M059J (cell line): ENCODE measurements around the gene KCNG2. TPM values are rescaled to one million over a fixed set of nuclear protein-coding genes. Genes with fewer than 3 reads are reported as not detected.
A peak's percentile ranks its signal among the peaks of the same experiment; 100 is the strongest.

ENCODE experiments used
- DNase-seq: peaks from one replicate; pipeline ENCODE4 v3.0.0-alpha.2; 2012; ENCODE audit warnings: low read depth
- total RNA-seq: library from RNA; depleted of rRNA; stranded (reverse); fragments of >200 nt; shearing (Covaris generic); gene quantifications from 2 replicates; pipeline ENCODE4 v1.2.3, GENCODE V29; 2014

KCNG2 gene
- total RNA-seq, 1 experiment from 2014 or later = not detected

DNA sequence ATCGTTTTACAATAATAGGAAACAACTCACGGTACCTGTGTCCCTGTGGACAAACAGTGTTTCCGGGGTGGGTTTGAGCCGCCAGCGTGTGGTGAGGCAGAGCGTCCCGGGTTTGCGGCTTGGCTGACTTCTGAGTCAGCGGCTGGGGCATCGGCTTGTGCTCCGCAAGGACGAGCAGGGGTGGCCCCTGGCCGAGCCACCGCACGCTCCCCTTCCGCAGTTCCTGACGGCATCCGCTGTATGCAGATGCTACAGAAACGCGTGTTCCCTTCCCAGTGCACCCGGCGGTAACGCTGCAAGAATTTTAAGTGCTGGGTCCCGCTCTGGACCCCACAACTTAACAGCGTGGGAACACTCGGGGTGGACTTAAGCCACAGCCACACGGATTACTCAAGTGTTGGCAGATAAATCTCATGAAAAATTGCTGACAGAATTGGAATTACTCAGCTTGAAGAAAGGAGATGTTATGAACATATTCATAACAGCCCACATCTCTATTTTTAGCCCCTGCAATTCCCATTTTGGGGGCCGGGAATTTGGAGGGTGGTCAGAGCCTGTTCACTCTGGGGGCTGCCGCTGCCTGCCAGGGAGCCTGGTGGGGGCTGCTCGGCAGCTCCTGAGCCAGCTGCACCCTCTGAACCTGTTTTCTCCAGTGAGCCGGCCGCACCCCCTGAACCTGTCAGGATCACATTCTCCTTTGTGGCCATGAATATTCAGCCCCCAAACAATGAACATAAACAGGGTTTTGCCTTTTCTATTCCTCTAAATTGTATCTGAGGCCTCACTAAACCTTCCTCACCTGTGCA, 12.6 kb upstream of the KCNG2 start:
- no peak for DNase-seq

- DNase-seq = no peak
Observed at GRCh38 chr18:79785831-79786230, 11.9 kb upstream of the KCNG2 start.

DNA sequence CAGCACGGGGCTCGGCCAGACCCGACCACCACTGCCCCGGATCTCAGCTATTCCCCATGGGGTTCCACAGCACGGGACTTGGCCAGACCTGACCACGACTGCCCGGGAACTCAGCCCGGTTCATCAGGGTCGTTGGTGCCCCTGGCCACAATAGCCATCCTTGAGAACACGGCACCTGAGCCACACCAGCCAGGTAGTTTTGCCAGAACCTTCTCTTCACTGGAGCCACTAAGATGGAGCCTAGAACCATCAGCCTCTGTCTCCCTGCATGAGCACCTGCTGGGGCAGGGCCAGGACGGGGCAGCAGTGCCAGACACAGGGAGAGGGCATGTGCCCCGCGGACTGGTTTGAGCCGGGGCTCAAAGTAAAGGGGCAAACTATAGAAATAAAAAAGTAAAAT, 11.4 kb upstream of the KCNG2 start:
- DNase-seq = no peak

GRCh38 chr18:79786786-79787526, 10.8 kb upstream of the KCNG2 start:
- DNase-seq = peak; percentile 40

GRCh38 chr18:79787527-79787864, 10.2 kb upstream of the KCNG2 start:
- no peak for DNase-seq

GRCh38 chr18:79787865-79788733, 9.6 kb upstream of the KCNG2 start:
- no peak for DNase-seq

DNA sequence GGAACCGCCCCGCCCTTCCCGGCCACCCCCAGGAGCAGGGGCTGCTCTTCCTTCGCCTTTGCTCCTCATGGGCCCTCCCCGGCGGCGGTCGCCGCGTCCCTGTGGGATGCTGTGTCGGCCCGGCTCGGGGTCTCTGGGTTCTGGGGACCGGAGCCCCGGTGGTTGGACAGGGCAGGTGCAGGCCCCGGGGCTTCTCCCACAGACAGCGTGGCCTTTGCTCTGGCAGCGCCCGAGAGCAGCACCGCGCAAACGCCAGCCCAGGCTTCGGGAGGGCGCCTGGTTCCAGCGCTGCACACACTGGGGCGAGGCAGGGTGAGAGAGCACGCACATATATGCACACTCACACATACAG, 9.0 kb upstream of the KCNG2 start:
- DNase-seq = no peak

DNA sequence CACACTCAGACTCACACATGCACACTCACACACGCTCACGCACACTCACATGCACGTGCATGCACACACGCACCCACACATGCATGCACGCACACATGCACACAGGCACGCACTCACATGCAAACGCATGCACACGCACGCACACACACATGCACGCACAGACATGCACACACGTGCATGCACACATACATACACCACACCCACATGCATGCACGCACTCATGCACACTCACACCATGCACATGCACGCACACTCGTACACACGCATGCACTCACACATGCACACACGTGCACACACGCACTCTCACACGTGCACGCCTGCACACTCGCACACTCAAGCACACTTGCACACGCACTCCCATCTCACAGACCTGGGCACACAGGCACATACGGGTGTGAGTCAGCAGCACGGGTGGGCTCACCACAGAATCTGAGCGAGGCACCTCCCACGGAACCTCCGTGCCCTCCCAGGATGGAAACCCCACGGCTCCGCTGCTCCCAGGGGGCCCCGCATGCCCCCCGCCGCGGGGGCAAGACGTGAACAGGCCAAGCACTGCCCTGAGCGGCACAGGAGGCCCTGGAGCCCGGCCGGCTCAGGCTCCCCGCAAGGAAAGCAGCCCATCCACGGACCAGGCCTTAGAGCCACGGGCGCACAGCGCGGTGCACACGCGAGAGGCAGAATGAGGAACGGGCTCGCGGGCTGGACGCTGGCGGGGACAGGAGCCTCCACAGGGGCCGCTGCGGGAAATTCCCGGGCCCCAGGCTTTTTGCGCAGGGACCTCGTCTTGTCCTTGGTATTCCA, 8.4 kb upstream of the KCNG2 start:
- no peak for DNase-seq

DNA sequence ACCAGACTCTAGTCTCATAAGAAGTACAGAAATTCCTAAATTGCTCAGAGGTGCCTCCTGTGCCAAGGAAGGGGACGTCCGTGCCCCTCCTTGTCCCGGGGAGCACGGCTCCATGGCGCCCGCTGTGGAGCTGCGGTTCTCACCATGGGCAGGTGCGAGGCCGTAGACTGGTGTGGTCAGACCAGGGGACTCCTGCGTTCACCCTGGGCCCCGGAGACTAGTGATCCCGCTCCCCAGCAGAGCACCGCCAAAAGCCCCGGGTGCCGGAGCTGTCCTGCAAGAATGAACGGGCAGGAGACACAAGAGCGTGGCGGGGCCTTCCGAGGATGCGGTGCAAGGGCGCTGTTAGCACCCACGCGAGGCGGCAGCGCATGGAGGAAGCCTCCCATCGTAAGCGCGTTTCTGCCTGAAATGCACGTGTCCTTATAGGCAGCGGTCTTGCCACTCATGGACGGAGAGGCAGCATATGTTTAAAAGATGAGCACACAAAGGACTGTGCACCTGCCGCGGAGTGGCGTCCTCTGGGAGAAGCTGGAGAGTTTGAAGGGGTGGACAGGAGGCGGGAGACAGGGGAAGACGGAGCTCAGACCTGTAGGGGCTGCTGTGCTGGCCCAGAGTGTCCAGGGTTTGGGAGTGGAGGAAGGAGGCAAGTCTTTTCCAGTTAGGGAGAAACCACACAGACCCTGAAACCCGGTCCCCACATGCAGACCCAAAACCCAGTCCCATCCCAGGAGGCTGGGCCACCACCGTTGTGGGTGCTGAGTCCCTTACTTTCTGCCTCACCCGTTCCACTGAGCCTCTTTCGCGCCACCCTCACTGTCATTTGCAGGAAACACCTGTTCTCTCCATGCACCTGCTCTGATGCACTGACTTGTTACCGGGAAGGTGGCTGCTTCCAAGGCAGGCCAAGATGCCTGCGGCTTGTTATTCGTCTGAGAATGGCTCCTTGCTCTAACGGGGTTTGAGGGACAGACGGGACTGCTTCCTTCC, 7.5 kb upstream of the KCNG2 start:
- no peak for DNase-seq

- DNase-seq = peak; percentile 91
Observed at GRCh38 chr18:79790996-79791972, 6.5 kb upstream of the KCNG2 start.

DNA sequence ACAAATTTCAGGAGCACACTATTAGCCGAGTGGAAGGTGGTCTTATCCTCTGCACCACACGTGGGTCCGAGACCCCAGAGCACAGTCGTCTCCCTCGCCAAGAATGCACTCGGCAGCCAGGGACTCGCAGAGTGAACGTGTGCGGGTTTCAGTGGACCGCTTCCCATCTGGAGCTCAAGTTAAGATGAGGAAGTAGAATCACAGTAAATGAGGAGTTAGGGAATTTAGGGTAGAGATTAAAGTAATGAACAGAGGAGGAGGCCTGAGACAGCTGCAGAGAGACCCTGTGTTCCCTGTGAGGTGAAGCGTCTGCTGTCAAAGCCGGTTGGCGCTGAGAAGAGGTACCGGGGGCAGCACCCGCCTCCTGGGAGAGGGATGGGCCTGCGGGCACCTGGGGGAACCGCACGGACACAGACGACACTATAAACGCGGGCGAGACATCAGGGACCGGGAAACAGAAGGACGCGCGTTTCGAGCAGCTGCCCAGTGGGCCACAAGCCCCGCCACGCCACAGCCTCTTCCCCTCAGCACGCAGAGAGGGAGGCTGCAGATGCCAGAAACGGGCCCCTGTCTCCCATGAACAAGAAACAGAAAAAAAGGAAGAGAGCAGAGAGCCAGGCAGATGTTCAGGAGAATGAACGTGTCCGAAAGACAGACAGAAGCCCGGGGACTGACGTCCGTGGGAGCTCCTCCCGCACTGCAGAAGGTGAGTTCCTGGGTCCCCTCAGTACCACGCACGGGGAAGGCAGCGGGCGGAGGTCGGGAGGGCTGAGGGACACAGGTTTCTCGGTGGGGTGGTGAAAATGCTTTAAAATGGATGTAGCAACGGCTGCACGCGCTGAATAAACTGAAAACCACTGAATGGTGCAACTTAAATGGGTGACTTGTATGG, 5.4 kb upstream of the KCNG2 start:
- no peak for DNase-seq

- no peak for DNase-seq
Observed at GRCh38 chr18:79792988-79793355, 4.8 kb upstream of the KCNG2 start.

DNA sequence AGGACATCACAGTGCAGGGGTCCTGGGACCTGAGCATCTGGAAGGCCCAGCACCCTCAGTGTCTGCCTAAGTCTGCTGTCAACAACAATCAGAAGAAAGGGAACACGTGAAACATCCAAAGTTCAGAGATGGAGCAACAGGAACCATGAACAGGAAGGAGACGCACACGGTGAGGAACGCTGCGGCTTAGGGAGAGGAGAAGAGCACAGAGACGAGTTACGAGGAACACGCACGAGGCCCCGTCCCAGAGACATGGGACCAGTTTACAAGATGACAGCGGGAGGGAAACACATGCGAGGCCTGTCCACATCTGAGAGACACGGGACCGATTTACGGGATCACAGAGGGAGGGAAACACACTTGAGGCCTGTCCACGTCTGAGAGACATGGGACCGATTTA, 2.9 kb upstream of the KCNG2 start:
- DNase-seq = no peak

GRCh38 chr18:79795446-79795845, 2.3 kb upstream of the KCNG2 start:
- no peak for DNase-seq

DNA sequence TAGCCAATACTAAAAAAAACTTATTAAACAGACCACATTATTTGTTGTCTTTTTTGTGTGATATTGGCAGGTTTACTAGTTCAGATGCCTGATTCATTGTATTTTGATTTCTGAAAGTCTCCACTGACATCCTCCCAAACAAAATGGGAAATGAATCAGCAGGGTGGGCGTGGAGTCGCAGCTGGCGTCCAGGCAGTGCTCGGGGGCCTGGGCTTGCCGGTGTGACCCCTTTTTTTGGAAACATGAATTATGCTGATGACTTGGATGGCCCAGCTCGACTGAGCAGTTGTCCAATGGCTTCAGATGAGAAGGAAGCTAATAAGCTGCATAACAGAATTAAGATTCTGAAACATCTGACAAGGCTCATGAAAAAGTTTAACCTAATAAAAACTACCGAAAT, 1.7 kb upstream of the KCNG2 start:
- no peak for DNase-seq

GRCh38 chr18:79796531-79797405, 970 bp upstream of the KCNG2 start:
- DNase-seq = peak; percentile 5

DNA sequence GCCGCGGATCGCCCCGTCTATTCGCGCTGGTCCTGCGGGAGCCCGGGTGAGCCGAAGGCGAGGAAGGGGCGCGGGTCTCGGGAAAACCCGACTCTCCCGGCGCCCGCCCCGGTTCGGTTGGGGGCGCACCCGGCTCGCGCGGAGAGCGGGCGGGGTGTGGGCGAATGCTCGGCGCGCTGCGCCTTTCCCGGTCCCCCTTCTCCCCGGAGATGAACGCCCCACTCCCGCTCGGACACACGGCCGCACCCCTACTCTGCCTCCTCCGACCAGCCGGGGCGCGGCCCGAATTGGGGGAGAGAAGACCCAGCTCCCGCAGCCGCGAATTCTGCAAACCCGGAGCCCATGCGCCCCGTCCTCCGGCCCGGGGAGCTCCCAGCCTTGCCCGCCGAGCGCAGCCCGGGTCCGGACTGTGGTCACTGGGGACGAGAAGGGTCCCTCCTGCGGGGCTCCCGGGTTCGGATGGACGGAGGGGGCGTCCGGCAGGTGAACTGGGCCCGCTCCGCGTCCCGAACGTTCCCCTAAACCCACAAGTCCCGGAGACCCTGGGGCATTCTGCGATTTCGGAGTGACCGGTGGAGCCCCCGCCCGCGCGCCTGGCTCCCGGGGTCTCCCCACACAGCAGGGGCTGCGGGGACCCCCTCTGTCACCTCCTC, 734 bp downstream of the KCNG2 start:
- DNase-seq = no peak
